ENCODE data around the gene ARSK.

- TF ChIP-seq CTCF (IDR thresholded peaks at IDR 0.05) (no peak), POLR2A (IDR thresholded peaks at IDR 0.05) (no peak)
These were observed 612 bp upstream of the ARSK start for GRCh38 chr5:95554331-95554646.
